Daoy (cell line): ENCODE measurements around the gene CAMSAP2. TPM values are rescaled to one million over a fixed set of nuclear protein-coding genes. Genes with fewer than 3 reads are reported as not detected.
A peak's percentile ranks its signal among the peaks of the same experiment; 100 is the strongest.

Source experiments
- DNase-seq: peaks from one replicate; pipeline ENCODE4 v3.0.0-alpha.2; 2015; ENCODE audit warnings: low read depth
- total RNA-seq: library from RNA; depleted of rRNA; stranded (reverse); fragments of >200 nt; shearing (Covaris generic); gene quantifications from 2 replicates; pipeline ENCODE4 v1.2.3, GENCODE V29; 2014; rRNA removed

The CAMSAP2 gene
- total RNA-seq, 1 experiment from 2014 or later = 23.5 TPM

- DNase-seq = no peak
Observed at GRCh38 chr1:200899954-200900867, 161.5 kb downstream of the CAMSAP2 start.

DNA sequence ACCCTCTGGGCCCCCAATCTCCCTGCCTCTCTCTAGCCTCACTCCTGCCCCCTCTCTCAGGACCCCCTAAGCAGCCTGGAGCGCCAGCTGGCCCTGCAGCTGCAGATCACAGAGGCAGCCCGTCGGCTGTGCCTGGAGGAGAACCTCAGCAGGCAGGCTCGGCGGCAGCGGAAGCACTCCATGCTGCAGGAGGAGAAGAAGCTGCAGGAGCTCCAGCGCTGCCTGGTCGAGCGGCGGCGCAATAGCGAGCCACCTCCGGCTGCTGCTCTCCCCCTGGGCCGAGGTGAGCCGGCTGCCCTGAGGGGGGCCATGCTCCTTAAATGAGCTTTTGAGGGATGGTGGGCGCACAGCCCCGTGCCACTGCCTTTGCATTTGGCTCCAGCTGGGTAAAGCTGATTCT is 162.2 kb downstream of the CAMSAP2 start:
- no peak for DNase-seq

- no peak for DNase-seq
Observed at GRCh38 chr1:200901350-200901749, 162.7 kb downstream of the CAMSAP2 start.

DNA sequence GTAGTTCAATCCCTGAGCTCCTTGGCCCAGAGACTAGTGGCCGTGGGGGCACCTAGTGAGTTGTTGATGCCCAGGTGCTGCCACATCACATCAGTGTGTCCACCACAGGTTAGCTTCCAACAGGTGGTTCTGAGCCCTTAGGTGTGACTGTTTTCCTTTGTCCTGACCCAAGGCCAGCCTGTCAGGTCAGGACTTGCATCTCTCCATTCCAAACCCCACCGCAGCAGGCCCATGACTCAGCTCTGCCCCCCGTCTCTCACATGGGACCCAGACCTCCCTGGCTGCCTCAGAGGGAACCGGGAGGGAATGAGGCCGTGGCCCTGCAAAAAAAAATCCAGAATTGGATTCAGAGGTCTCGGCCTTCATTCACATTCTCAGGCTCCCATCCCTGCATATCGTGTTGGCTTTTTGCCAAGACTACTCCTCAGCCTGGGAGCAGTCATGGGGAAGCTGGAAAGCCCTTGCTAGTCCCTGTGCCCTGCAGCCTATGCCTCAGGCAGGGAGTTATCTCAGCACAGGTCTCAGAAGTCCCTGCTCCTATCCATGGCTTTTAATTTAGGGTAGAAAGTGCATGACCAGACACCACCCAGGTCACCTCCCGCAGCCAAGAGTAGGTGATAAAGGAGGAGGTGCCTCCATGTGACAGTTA is 163.2 kb downstream of the CAMSAP2 start:
- no peak for DNase-seq

- no peak for DNase-seq
Observed at GRCh38 chr1:200903793-200904192, 165.1 kb downstream of the CAMSAP2 start.

DNA sequence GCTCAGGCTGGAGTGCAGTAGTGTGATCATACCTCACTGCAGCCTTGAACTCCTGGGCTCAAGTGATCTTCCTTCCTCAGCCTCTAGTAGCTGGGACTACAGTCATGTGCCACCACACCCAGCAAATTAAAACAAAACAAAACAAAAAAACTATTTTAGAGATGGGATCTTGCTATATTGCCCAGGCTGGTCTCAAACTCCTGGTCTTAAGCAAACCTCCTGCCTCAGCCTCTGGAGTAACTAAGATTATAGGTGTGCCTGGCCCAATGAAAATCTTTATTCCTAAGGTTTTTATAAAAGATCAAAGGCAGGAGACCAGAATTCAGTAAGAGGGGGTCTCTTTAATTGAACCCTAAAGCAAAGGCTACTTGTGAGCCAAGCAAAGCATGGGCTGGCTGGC is 166.1 kb downstream of the CAMSAP2 start:
- DNase-seq = no peak

- DNase-seq = peak; percentile 68
Observed at GRCh38 chr1:200905411-200906052, 166.8 kb downstream of the CAMSAP2 start.

DNA sequence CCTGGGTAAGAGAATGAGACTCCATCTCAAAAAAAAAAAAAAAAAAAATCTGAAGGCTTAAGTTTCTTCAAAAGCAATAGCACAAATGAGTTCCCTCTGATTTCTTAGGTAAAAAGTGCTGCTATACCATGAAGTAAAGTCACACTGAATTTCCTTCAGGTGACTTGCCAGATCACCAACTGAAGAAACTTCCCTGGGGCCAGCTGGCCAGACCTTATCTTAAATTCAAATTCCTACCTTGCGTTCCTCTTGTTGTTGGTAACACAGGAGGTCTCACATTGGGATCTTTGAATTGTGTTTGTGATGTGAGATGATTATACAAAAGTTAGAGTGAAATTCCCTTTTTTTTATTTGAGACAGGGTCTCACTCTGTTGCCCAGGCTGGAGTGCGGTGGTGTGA is 167.8 kb downstream of the CAMSAP2 start:
- DNase-seq = no peak

GRCh38 chr1:200907611-200908097 is 169.0 kb downstream of the CAMSAP2 start:
- DNase-seq = no peak

DNA sequence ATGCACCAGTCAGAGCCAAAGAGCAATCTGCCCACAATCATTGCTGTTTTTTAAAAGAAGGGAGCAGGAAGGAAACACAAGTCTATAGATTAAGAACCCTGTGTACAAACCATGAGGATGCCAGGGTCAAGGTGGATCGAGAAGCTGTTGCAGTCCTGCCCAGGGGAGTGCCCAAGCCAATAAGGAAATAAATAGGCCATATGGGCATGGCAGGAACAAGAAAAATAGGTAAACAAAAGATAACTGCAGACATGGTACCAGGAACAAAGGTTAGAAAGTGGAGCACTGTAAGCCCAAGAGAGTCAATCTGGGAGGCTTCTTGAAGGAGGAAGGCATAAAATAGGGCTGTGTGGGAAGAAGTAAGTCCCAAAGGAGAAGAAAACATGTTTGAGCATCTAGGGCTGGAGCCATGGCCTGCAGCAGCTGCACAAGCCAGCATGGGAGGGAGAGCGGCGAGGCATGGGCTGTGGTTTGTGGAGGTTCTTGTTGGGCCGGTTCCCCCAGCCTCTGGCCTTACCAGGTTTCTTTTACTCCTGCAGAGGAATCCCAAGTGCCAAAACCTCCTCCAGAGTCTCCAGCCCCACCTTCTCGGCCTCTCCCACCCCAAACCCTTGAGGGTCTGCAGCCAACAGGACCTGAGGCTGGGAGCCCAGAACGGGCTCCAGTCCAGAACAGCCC is 169.6 kb downstream of the CAMSAP2 start:
- DNase-seq = no peak

DNA sequence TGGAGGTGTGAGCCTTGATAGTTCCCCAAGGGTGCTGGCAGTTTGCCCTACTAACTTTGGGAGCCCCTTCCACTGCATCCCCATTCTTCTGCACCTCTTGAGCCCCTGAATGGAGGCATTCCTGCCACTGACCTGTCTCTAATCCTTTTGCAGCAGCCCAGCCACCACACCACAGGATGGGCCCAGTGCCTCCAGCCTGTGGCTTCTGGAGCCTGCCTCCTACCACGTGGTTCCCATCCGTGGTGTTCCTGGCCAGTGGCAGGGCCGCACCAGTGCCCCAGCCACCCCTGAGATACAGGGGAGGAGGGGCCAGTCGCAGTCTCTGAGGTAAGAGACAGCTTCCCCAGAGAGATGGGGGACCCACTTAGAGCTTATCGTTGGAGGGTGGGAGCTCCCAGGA is 170.4 kb downstream of the CAMSAP2 start:
- no peak for DNase-seq

DNA sequence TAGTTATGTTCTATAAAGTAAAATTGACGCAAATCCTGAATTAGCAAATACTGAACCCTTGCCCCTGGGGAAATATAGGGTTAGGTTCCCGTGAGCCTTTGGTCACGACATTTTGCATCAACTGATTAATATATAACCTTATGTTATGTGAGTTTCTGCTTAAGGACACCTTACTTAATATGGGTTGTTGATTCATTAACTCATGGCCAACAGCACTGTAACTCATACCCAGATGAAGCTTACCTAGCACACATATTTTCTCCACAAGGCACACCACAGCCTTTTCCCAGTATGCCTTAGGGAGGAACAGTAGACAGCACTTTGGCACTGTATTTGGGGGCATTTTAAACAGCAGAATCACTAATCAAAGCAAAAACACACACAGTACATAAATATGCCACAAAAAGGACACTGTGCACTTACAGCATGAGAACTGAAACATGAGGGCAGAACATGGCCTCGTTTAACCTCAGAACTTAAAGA is 171.1 kb downstream of the CAMSAP2 start:
- DNase-seq = no peak

Other genes with a start within 250 kb of the CAMSAP2 start
- gene KIF14, start 118.1 kb upstream of the CAMSAP2 start, total RNA-seq = 22.1 and 26.2 TPM in 2 replicates
- gene DDX59, start 69.0 kb upstream of the CAMSAP2 start, total RNA-seq = 12.1 and 15.2 TPM in 2 replicates
- gene GPR25, start 134.1 kb downstream of the CAMSAP2 start, total RNA-seq = not detected in 2 replicates
- gene INAVA, start 156.0 kb downstream of the CAMSAP2 start, total RNA-seq = 7.3 and 7.5 TPM in 2 replicates